ENCODE measurements around the gene RXRA. TPM values are rescaled to one million over a fixed set of nuclear protein-coding genes. Genes with fewer than 3 reads are reported as not detected.

The RXRA gene
- total and polyA plus RNA-seq, 2 of the 13 experiments (the other 11 are each of a cell fraction or from before 2014, with no cell fraction given): 18.9 to 29.2 TPM

- TF ChIP-seq BCL3 (CRISPR knock-in tag; IDR thresholded peaks at IDR 0.05): peak; percentile 60; the same call in 1 of the 2 replicates
- TF ChIP-seq FOXP4 (CRISPR knock-in tag; IDR thresholded peaks at IDR 0.05): no peak
- no peak for TF ChIP-seq ZNF160 (CRISPR knock-in tag; IDR thresholded peaks at IDR 0.05)
- TF ChIP-seq ZNF451 (CRISPR knock-in tag; IDR thresholded peaks at IDR 0.05): no peak
- TF ChIP-seq IRF2 (CRISPR knock-in tag; IDR thresholded peaks at IDR 0.05): no peak
- peak; percentile 55 for TF ChIP-seq SALL1 (CRISPR knock-in tag; IDR thresholded peaks at IDR 0.05)
- TF ChIP-seq TAF1 (CRISPR knock-in tag; IDR thresholded peaks at IDR 0.05): no peak
- TF ChIP-seq RBM22 (optimal IDR thresholded peaks at IDR 0.05; ENCODE audit: low read length): no peak
- no peak for TF ChIP-seq HNRNPH1 (optimal IDR thresholded peaks at IDR 0.05; ENCODE audit: low read depth, low read length)
- TF ChIP-seq ZNF746 (CRISPR knock-in tag; IDR thresholded peaks at IDR 0.05): no peak
- TF ChIP-seq DPF2 (CRISPR knock-in tag; IDR thresholded peaks at IDR 0.05; ENCODE audit: borderline replicate concordance, low read depth): no peak
- no peak for TF ChIP-seq SIN3B (IDR thresholded peaks at IDR 0.05; ENCODE audit: low read length)
- TF ChIP-seq, protein P1, sequence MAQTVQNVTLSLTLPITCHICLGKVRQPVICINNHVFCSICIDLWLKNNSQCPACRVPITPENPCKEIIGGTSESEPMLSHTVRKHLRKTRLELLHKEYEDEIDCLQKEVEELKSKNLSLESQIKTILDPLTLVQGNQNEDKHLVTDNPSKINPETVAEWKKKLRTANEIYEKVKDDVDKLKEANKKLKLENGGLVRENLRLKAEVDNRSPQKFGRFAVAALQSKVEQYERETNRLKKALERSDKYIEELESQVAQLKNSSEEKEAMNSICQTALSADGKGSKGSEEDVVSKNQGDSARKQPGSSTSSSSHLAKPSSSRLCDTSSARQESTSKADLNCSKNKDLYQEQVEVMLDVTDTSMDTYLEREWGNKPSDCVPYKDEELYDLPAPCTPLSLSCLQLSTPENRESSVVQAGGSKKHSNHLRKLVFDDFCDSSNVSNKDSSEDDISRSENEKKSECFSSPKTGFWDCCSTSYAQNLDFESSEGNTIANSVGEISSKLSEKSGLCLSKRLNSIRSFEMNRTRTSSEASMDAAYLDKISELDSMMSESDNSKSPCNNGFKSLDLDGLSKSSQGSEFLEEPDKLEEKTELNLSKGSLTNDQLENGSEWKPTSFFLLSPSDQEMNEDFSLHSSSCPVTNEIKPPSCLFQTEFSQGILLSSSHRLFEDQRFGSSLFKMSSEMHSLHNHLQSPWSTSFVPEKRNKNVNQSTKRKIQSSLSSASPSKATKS (CRISPR knock-in tag; IDR thresholded peaks at IDR 0.05): no peak
- TF ChIP-seq THAP9 (CRISPR knock-in tag; IDR thresholded peaks at IDR 0.05; ENCODE audit: borderline replicate concordance): no peak
- TF ChIP-seq POGZ (CRISPR knock-in tag; IDR thresholded peaks at IDR 0.05): peak; percentile 48; the same call in 1 of the 2 replicates
- no peak for TF ChIP-seq RFXANK (CRISPR knock-in tag; IDR thresholded peaks at IDR 0.05)
- TF ChIP-seq, protein P2, sequence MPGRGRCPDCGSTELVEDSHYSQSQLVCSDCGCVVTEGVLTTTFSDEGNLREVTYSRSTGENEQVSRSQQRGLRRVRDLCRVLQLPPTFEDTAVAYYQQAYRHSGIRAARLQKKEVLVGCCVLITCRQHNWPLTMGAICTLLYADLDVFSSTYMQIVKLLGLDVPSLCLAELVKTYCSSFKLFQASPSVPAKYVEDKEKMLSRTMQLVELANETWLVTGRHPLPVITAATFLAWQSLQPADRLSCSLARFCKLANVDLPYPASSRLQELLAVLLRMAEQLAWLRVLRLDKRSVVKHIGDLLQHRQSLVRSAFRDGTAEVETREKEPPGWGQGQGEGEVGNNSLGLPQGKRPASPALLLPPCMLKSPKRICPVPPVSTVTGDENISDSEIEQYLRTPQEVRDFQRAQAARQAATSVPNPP (CRISPR knock-in tag; IDR thresholded peaks at IDR 0.05): no peak
- TF ChIP-seq ZNF83 (CRISPR knock-in tag; IDR thresholded peaks at IDR 0.05; ENCODE audit: borderline replicate concordance): no peak
- TF ChIP-seq ZNF24 (IDR thresholded peaks at IDR 0.05): no peak
Measured at GRCh38 chr9:134376386-134377142, 50.3 kb downstream of the RXRA start (continued).
